T-helper 17 cell (primary cell): ENCODE results near the gene HIVEP2. TPM values are rescaled to one million over a fixed set of nuclear protein-coding genes. Genes with fewer than 3 reads are reported as not detected.

ENCODE experiments used
- ATAC-seq: fragments of 150-1000 bp; cut with Tn5 transposase; 2 replicates; pipeline ENCODE4 v1.10.0; 2021; ENCODE audit warnings: mild to moderate bottlenecking, moderate library complexity
- DNase-seq, 3 donors: peaks; one replicate each; pipeline versions ENCODE4 v3.0.0 to v3.0.0-alpha.2; 2020 to 2021
- H3K9me3 ChIP-seq: one replicate; pipeline ENCODE4 v1.7.0; 2013; ENCODE audit warnings: low read length, mild to moderate bottlenecking; ENCODE audit not compliant: control insufficient read depth, poor library complexity, severe bottlenecking
- H3K27ac Mint-ChIP-seq: one replicate; pipeline ENCODE4 v1.8.0; 2022; ENCODE audit warnings: mild to moderate bottlenecking, moderate library complexity, mixed read lengths
- H3K27me3 Mint-ChIP-seq: one replicate; pipeline ENCODE4 v1.8.0; 2022; ENCODE audit warnings: mixed read lengths
- H3K36me3 Mint-ChIP-seq: one replicate; pipeline ENCODE4 v1.8.0; 2022; ENCODE audit warnings: low read depth, mixed read lengths
- H3K4me1 Mint-ChIP-seq: one replicate; pipeline ENCODE4 v1.8.0; 2022; ENCODE audit warnings: mild to moderate bottlenecking, mixed read lengths
- H3K4me3 Mint-ChIP-seq: one replicate; pipeline ENCODE4 v1.8.0; 2022; ENCODE audit warnings: mild to moderate bottlenecking, moderate library complexity, mixed read lengths
- total RNA-seq, 4 donors: library from RNA in 2 of 4; stranded (reverse) in 2 of 4; gene quantifications; one replicate each; pipeline ENCODE4 v1.2.3 and lab custom pipeline; 2022 to 2026

The HIVEP2 gene
- total RNA-seq, 2 donors from 2014 or later, result 73.6 to 78.6 TPM

GRCh38 chr6:142796024-142796423 lies 149.0 kb downstream of the HIVEP2 start:
- H3K4me1 Mint-ChIP-seq, result peaks cover 44% of the 10 kb centered on the region
- no peak overlapping the region for H3K4me3 Mint-ChIP-seq
- peaks cover 2% of the 10 kb centered on the region for H3K36me3 Mint-ChIP-seq
- peak; percentile 51 for ATAC-seq
- H3K27ac Mint-ChIP-seq, result peak overlapping the region; percentile 54
- H3K27me3 Mint-ChIP-seq, result no peaks in the 10 kb centered on the region
- no peak for DNase-seq
- no peaks in the 10 kb centered on the region for H3K9me3 ChIP-seq

DNA sequence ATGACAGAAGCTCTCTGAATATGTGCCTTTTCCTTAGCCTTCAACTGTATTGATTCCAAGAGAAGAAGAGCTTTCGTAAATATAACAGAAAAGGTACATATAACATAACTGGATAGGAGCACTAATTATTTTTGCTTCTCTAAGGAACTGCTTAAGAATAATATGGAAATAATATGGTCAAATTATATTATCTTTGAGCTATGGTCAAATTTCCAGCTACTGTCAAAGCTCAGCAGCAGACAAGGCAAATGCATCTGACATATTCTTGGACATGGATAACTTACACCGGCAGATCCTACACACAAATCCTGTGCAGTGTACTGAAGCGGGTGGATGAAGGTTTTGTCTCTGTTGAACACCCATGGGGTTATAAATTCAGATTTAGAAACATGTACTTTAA lies 150.6 kb downstream of the HIVEP2 start:
- Mint-ChIP-seq H3K4me1 (peaks cover 38% of the 10 kb centered on the region), H3K27me3 (no peaks in the 10 kb centered on the region), H3K36me3 (peaks cover 2% of the 10 kb centered on the region), H3K27ac (peak overlapping the region; percentile 27), H3K4me3 (no peak overlapping the region)
- DNase-seq, result no peak
- ATAC-seq, result no peak
- H3K9me3 ChIP-seq, result no peaks in the 10 kb centered on the region

DNA sequence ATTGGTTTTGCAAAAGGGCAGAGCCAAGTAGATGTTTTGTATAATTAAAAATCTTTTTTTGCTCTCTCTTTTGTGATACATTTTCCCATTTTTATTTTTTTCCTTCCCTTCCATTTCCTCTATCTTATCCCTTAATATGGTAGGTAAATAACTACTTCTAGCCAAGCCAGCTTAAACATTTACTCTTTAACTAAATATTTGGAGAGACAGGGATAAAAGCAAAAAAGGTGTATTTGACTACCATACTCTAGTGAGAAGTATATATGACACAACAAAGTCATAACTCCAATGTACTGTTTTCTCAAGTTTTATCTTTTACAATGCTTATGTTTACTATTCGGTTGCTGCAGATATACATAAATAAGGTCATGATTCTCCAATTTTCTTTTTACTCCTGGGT lies 154.7 kb downstream of the HIVEP2 start:
- Mint-ChIP-seq H3K4me1 (peaks cover 36% of the 10 kb centered on the region), H3K4me3 (no peak overlapping the region)

DNA sequence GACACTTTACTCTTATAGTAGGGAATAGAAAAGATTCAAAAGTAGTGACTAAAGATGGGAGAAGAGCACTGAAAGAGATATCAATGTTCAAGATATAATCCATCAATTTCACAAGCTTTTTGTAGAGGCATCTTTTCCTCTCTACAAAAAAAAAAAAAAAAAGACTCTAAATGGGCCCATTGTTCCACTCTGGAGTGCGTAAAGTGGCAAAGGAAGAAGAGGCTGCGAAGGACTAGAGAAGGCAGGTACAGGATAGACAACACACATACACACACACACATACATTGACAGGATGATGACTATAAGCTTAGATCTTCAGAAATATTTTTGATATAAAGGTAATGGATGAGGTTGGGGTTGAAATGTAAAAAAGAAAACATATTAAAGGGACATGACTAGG lies 157.6 kb downstream of the HIVEP2 start:
- no peak for DNase-seq
- no peaks in the 10 kb centered on the region for H3K27me3 Mint-ChIP-seq
- no peak for ATAC-seq
- H3K9me3 ChIP-seq, result no peaks in the 10 kb centered on the region
- H3K36me3 Mint-ChIP-seq, result peaks cover 4% of the 10 kb centered on the region
- H3K4me1 Mint-ChIP-seq, result peaks cover 36% of the 10 kb centered on the region
- H3K4me3 Mint-ChIP-seq, result no peak overlapping the region
- peak overlapping the region; percentile 64 for H3K27ac Mint-ChIP-seq

More for the DNA sequence above, 154.7 kb downstream of the HIVEP2 start:
- no peaks in the 10 kb centered on the region for H3K9me3 ChIP-seq
- DNase-seq (no peak), ATAC-seq (no peak)
- H3K36me3 Mint-ChIP-seq, result peaks cover 3% of the 10 kb centered on the region
- no peak overlapping the region for H3K27ac Mint-ChIP-seq
- H3K27me3 Mint-ChIP-seq, result no peaks in the 10 kb centered on the region

GRCh38 chr6:142786476-142786875 lies 158.5 kb downstream of the HIVEP2 start:
- ATAC-seq (no peak), DNase-seq (no peak)
- H3K9me3 ChIP-seq, result no peaks in the 10 kb centered on the region
- Mint-ChIP-seq H3K36me3 (peaks cover 3% of the 10 kb centered on the region), H3K4me3 (no peak overlapping the region), H3K27ac (peak overlapping the region; percentile 64), H3K27me3 (no peaks in the 10 kb centered on the region), H3K4me1 (peaks cover 34% of the 10 kb centered on the region)

GRCh38 chr6:142784344-142784743 lies 160.6 kb downstream of the HIVEP2 start:
- Mint-ChIP-seq H3K27me3 (no peaks in the 10 kb centered on the region), H3K27ac (peak overlapping the region; percentile 61), H3K4me1 (peaks cover 31% of the 10 kb centered on the region), H3K36me3 (peaks cover 3% of the 10 kb centered on the region), H3K4me3 (no peak overlapping the region)
- no peaks in the 10 kb centered on the region for H3K9me3 ChIP-seq
- peak; percentile 59 for ATAC-seq
- DNase-seq, result no peak

- no peaks in the 10 kb centered on the region for H3K9me3 ChIP-seq
- Mint-ChIP-seq H3K36me3 (peaks cover 3% of the 10 kb centered on the region), H3K4me1 (peaks cover 31% of the 10 kb centered on the region), H3K4me3 (no peak overlapping the region), H3K27ac (peak overlapping the region; percentile 61), H3K27me3 (no peaks in the 10 kb centered on the region)
- no peak for DNase-seq
- ATAC-seq, result no peak
Observed at GRCh38 chr6:142783499-142783898, 161.5 kb downstream of the HIVEP2 start.

GRCh38 chr6:142781129-142781528 lies 163.8 kb downstream of the HIVEP2 start:
- Mint-ChIP-seq H3K27me3 (no peaks in the 10 kb centered on the region), H3K4me1 (peaks cover 22% of the 10 kb centered on the region), H3K36me3 (peaks cover 3% of the 10 kb centered on the region), H3K4me3 (no peak overlapping the region), H3K27ac (peak overlapping the region; percentile 87)
- H3K9me3 ChIP-seq, result no peaks in the 10 kb centered on the region
- ATAC-seq (peak; percentile 33), DNase-seq (no peak)

DNA sequence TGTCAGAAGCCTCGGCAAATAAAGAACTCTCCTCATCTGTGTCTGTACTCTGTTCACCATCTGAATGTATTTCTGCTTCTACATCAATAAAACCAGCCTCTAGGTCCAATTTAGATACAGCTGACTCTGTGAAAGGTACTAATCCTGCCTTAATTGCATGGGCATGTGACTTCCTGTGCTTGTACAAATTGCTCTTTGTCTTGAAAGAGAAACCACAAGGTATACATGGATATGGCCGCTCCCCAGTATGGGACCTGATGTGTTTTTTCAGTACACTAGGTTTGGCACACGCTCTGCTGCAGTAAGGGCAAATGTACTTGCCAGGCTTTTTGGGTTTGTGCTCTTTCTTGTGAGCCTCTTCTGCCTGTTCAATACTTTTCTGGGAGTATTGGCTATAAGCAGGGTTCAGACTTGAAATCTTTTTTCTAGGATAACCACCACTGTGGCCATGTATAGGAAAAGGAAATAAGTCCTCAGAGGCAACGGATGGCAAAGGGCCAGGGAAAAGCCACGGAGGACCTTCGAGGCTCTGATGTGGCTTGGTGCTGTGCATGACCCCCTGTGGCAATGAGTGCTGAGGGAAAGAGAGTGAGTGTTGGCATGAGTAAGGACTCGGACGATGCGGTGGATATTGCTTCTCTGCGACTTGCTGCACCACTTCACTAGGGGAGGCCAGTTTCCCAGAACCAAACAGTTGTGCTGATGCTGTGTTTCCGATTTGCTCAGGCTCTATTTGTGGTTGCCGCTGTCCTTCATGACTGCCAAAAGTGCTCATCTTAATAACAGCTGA lies 170.9 kb downstream of the HIVEP2 start:
- DNase-seq, result no peak
- H3K4me1 Mint-ChIP-seq, result peaks cover 32% of the 10 kb centered on the region

GRCh38 chr6:142773324-142773723 lies 171.7 kb downstream of the HIVEP2 start:
- no peaks in the 10 kb centered on the region for H3K9me3 ChIP-seq
- Mint-ChIP-seq H3K36me3 (peaks cover 14% of the 10 kb centered on the region), H3K27me3 (no peaks in the 10 kb centered on the region), H3K4me3 (peak overlapping the region; percentile 67), H3K27ac (peak overlapping the region; percentile 85), H3K4me1 (peaks cover 32% of the 10 kb centered on the region)
- ATAC-seq, result peak; percentile 52
- DNase-seq, result no peak

More for the DNA sequence above, 170.9 kb downstream of the HIVEP2 start:
- peak; percentile 85 for ATAC-seq
- H3K36me3 Mint-ChIP-seq, result peaks cover 14% of the 10 kb centered on the region
- no peaks in the 10 kb centered on the region for H3K9me3 ChIP-seq
- peak overlapping the region; percentile 67 for H3K4me3 Mint-ChIP-seq
- H3K27ac Mint-ChIP-seq, result peak overlapping the region; percentile 85
- H3K27me3 Mint-ChIP-seq, result no peaks in the 10 kb centered on the region

DNA sequence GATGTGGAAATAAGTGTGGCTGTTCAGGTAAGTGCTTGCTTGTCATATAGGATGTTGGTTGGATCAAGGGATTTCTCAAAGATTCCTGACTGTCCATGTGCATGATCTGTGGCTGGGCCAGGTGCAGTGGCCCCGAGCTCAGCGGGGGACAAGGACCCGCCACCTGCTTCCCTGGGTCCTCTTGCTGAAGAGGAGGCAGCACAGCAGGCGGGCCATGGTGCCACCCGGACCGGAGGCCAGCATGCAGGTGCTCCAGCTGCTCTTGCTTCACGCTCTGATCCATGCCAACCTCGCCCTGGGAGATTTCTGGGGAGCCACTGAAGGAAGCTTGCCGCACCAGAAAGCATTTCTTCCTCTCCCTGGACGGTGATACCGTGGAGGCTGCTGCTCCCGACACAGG lies 173.8 kb downstream of the HIVEP2 start:
- no peak for ATAC-seq
- H3K36me3 Mint-ChIP-seq, result peaks cover 14% of the 10 kb centered on the region
- H3K4me1 Mint-ChIP-seq, result peaks cover 43% of the 10 kb centered on the region
- H3K27me3 Mint-ChIP-seq, result no peaks in the 10 kb centered on the region
- H3K27ac Mint-ChIP-seq, result peak overlapping the region; percentile 67
- no peaks in the 10 kb centered on the region for H3K9me3 ChIP-seq
- no peak for DNase-seq
- H3K4me3 Mint-ChIP-seq, result peak overlapping the region; percentile 7

- H3K27me3 Mint-ChIP-seq, result no peaks in the 10 kb centered on the region
- no peak for DNase-seq
- ATAC-seq, result no peak
- H3K9me3 ChIP-seq, result no peaks in the 10 kb centered on the region
- peaks cover 29% of the 10 kb centered on the region for H3K4me1 Mint-ChIP-seq
- H3K36me3 Mint-ChIP-seq, result peaks cover 7% of the 10 kb centered on the region
- H3K4me3 Mint-ChIP-seq, result no peak overlapping the region
- H3K27ac Mint-ChIP-seq, result no peak overlapping the region
Observed at GRCh38 chr6:142765306-142765705, 179.7 kb downstream of the HIVEP2 start.

- H3K9me3 ChIP-seq, result no peaks in the 10 kb centered on the region
- Mint-ChIP-seq H3K27ac (no peak overlapping the region), H3K36me3 (peaks cover 9% of the 10 kb centered on the region), H3K4me3 (no peak overlapping the region), H3K4me1 (peaks cover 29% of the 10 kb centered on the region), H3K27me3 (no peaks in the 10 kb centered on the region)
- DNase-seq (no peak), ATAC-seq (no peak)
Observed at GRCh38 chr6:142764311-142764710, 180.7 kb downstream of the HIVEP2 start.

DNA sequence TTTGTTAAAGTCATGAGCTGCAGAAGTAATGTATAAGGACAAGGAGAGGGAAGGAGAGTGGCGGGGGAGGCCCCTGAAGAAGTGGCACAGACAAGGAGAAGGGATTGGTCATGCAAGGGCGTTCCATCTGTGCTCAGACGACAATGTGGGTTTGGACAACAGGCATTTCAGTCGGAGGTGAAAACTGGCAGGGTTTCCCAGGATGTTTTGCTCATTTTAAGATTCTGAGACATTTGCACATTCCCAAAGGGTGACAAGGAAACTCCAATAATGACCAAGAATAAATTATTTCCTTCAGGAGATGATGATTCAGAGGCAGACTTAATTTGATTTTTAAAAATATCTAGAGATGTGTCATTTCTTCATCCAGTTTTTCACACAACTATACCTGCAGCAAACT lies 181.8 kb downstream of the HIVEP2 start:
- Mint-ChIP-seq H3K36me3 (peaks cover 10% of the 10 kb centered on the region), H3K4me1 (peaks cover 32% of the 10 kb centered on the region), H3K4me3 (no peak overlapping the region), H3K27ac (peak overlapping the region; percentile 88), H3K27me3 (no peaks in the 10 kb centered on the region)
- DNase-seq (no peak), ATAC-seq (no peak)
- no peaks in the 10 kb centered on the region for H3K9me3 ChIP-seq
